Measurements from ENCODE around the gene CNST.
"Not testable (repeated sequence)": the region's sequence is repeated elsewhere in the genome, so short reads cannot be mapped to it uniquely, and the experiment has no call there.

Gene CNST

DNA sequence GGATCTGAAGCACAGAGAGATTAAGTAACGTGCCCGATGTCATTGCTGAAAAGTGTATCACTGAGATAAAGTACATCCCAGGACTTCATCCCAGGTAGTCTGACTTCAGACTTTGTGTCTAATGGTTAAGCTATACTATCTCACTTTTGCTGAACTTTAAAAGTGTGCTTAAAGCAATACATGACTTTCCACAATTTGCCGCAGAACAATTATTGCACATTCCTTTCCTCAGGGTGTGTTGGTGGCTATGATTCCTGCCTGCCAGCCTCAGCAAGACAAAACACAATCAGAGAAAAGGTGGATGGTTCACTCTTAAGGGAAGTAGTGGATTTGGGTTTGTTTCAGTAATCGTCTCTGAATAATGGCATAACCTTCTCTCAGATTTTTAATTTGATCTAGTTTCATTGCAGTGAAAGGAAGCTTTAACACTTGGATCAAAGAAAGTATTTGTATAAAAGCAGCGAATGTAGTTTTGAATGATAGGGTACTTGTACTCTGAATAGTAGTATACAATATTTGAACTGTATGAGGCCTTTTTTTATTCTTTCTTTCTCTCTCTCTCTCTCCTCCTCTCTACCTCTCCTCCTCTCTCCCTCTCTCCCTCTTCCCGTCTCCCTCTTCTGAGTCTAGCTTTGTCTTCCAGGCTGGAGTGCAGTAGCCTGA is 47.0 kb downstream of the CNST start:
- DNase-seq (ENCODE audit: insufficient read length, low spot score) = no peak
- no peak for FAIRE-seq

DNA sequence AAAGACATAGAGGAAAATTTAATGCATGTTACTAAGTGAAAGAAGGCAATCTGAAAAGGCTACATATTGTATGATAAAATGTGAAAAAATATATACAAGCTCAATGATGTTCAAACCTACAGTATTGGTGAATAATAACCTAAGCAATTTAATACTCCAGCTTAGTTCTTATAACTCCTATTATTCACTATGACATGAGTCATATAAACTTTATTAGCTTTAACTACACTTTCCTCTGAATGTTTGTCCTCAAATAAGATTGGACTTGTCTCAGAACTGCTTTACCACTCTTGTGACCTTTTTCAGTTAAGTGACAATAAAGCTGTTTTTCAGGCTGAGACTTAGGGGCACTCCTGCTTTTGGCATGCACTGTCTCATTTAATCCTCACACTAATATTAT is 50.9 kb downstream of the CNST start:
- no peak for FAIRE-seq
- no peak for DNase-seq (ENCODE audit: insufficient read length, low spot score)

- FAIRE-seq (no peak), DNase-seq (ENCODE audit: insufficient read length, low spot score) (no peak)
These were observed 51.5 kb downstream of the CNST start for GRCh38 chr1:246617768-246618167.

DNA sequence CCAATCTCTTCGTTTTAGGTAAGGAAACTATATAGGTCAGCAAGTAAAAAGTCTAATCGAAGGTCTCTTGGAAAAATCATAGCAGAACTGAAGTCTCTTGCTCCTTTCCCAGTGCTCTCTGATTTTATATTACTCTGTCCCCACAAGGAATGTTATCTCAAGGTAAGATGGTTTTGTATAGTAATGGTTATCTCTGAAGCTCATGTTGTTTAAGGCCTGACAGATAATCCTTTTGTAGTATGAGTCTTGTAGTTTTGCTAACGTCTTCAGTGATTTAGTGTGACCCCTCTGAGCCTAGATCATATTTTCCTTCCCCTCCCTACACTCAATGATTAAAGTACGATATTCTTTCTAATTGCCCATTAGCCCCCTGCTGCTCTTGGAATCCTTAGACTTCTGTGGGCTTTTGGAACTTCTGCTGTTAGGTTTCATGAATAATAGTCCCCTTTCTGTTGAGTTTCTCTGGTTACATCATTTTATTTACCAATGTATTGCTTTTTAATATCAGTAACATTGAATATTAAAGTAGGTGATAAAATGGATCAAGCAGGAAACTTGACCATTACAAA is 52.1 kb downstream of the CNST start:
- DNase-seq (ENCODE audit: insufficient read length, low spot score) (no peak), FAIRE-seq (no peak)

DNA sequence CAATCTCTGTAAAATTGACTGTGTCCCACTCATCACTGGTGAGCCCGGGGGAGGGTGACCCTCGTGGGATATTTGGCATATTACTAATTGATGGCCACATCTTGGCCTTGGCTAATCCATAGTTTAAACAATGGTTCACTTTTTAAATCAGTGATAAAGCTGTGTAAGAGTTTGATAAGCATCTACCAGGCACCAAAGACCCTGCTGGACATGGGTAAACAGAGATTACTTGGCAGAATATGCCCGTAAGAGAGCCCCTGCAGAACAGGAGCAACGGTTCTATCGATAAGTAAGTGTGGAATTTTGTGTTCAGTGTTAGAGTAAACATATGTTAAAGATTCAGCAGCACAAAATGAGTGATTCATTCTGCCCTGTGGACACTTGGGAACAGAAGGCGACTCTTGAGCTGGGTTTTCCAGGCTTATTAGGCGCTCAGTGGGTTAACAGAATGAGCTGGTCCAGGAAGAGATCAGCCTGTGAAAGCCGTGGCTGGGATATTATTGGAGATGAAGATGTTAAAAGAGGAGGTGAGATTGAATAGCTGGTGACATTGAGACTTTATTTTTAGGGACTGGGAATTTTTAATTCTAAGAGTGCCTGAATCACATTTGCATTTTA is 55.9 kb downstream of the CNST start:
- no peak for DNase-seq (ENCODE audit: insufficient read length, low spot score)
- FAIRE-seq = no peak

- DNase-seq (ENCODE audit: insufficient read length, low spot score) (no peak), FAIRE-seq (no peak)
These were observed 57.8 kb downstream of the CNST start for GRCh38 chr1:246624091-246624490.

GRCh38 chr1:246629030-246629429 is 62.8 kb downstream of the CNST start:
- DNase-seq (ENCODE audit: insufficient read length, low spot score) (peak; percentile 41), FAIRE-seq (peak; percentile 94)

- peak; percentile 14 for FAIRE-seq
- no peak for DNase-seq (ENCODE audit: insufficient read length, low spot score)
These were observed 63.7 kb downstream of the CNST start for GRCh38 chr1:246629976-246630375.

DNA sequence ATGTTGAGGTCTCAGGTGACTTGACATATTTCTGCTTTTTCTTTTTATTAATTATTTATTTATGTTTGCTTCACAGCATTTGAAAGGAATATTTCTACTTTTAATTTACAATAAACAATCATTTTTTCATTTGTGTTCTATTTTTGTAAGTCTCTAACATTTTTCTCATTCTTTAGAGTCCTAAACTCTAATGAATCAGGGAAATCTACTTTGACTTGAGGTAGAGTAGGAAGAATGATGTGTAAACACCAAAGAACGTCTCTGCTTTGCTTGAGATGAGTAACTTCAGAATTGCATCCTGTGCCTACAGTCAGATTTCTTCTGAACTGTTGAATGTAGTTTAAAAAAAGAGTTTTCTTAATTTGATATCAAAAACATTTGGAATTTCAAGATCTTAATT is 65.2 kb downstream of the CNST start:
- no peak for DNase-seq (ENCODE audit: insufficient read length, low spot score)
- no peak for FAIRE-seq

DNA sequence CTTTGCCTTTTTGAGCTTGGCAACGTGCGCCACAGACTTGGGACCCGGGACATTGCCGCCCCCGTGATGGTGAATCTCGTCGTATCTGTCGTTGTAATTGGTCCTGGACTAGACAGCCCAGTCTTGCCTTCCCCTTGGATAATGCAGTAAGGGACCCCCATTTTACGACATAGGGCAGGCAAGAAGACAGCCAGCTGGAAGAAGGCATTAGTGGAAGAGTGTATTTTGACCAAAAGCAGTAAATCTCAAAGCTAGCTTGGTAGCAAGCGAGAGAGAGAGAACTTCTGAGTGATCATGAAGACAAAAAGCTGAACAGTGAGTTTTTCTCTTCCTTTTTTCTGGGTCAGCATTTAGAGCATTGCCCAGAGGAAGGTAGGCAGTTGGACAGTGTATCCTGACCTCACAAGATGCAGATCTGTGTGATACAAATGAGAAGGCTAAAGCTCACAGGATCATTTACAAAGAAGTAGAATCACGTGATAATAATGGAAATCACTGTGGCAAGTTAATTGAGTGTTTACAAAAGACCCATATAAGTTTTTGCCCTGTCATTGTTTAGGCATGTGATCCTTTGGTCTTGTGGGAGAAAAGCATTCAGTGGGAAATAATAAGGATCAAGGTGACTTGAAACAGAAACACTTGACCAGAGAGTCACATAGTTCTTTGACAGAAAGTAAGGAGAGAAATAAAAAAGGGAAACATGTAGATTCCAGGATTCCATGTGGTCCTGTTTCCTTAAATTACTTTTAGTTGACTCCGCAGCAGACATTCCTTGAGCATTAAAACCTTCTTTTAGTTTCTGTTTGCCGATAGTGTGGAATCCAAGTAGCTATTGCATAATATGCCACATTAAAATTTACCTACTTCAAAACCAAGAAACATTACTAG is 66.3 kb downstream of the CNST start:
- DNase-seq (ENCODE audit: insufficient read length, low spot score) = no peak
- no peak for FAIRE-seq

- not testable (repeated sequence) for FAIRE-seq; DNase-seq (ENCODE audit: insufficient read length, low spot score)
These were observed 68.4 kb downstream of the CNST start for GRCh38 chr1:246634659-246635058.

DNA sequence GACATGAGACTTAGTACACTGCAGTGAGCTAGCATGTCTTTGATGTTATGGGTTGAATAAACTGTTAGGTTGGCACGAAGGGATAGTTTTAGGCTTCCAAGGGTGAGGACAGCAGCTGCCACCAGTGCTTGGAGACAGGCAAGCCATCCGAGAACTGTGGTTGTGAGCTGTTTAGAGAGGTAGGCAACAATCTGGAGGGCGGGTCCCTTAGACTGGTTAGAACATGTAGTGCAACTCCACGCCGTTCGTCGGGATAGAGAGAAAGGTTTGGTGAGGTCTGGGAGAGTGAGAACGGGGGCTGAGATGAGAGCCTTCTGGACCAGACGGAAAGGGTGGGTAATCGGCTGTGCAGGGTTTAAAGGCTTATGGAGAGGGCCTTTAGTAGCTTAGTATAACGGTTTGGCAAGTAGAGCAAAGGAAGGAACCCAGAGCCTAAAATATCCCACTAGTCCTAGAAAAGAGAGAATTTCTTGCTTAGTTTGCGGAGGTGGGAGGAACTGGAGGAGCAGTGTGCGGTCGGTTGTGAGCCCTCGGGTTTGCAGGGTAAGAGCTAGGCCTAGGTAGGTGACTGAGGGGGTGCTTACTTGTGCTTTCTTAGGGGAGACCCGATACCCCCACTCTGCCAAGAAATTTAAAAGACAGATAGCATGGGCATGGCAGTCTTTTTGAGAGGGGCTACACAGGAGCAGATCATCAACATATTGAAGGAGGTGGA is 72.8 kb downstream of the CNST start:
- DNase-seq (ENCODE audit: insufficient read length, low spot score) = no peak
- FAIRE-seq = no peak

DNA sequence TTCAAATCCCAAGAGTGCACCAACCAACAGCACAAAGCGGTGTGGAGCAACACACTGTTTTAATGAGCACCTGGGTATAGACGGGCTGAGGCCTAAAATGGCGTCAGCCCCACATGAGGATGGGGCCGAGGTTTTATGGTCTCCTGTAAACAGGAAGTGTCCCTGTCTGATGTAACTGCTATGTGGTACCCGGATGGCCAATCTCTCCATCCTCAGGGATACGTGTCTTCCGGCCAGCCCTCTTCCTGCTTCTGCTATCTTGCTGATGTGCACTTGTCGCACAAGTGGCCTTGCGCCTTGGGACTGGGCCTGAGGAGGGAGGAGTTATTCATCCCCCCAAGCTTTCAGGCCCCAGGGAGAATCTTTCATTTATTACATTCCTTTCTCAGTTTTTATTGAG is 73.5 kb downstream of the CNST start:
- FAIRE-seq = no peak
- no peak for DNase-seq (ENCODE audit: insufficient read length, low spot score)

GRCh38 chr1:246640747-246641146 is 74.5 kb downstream of the CNST start:
- no peak for DNase-seq (ENCODE audit: insufficient read length, low spot score)
- no peak for FAIRE-seq

GRCh38 chr1:246641394-246641793 is 75.1 kb downstream of the CNST start:
- no peak for FAIRE-seq
- no peak for DNase-seq (ENCODE audit: insufficient read length, low spot score)

GRCh38 chr1:246642719-246643118 is 76.5 kb downstream of the CNST start:
- FAIRE-seq = no peak
- no peak for DNase-seq (ENCODE audit: insufficient read length, low spot score)

DNA sequence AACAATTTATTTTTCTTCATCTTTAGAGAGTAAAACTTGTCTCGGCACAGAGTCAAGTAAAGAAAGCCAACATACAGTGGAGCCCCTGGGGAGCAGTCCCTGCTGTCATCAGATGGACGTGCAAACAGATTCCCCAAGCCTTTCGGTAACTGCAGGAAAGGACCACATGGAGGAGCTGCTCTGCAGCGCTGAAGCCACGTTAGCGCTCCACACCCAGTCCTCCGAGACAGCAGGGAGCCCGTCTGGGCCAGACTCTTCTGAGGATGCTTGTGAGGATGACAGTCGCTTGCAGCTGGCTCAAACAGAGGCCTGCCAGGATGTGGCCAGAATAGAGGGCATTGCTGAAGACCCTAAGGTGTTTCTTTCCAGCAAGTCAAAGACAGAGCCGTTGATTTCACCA is 80.9 kb downstream of the CNST start:
- FAIRE-seq (no peak), DNase-seq (ENCODE audit: insufficient read length, low spot score) (no peak)

DNA sequence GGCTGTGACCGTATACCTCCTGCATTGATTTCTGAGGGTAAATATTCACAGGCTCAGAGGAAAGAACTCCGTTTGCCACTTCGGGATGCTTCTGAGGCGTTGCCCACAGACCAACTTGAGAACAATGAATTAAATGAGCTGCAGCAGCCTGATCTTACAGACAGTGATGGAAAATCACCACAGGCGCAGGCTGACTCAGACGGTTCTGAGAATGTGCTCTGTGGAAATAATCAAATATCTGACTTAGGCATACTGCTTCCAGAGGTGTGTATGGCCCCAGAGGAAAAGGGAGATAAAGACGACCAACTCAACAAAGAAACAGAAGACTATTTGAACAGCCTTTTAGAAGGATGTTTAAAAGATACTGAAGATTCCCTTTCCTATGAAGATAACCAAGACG is 81.3 kb downstream of the CNST start:
- DNase-seq (ENCODE audit: insufficient read length, low spot score) (no peak), FAIRE-seq (no peak)

DNA sequence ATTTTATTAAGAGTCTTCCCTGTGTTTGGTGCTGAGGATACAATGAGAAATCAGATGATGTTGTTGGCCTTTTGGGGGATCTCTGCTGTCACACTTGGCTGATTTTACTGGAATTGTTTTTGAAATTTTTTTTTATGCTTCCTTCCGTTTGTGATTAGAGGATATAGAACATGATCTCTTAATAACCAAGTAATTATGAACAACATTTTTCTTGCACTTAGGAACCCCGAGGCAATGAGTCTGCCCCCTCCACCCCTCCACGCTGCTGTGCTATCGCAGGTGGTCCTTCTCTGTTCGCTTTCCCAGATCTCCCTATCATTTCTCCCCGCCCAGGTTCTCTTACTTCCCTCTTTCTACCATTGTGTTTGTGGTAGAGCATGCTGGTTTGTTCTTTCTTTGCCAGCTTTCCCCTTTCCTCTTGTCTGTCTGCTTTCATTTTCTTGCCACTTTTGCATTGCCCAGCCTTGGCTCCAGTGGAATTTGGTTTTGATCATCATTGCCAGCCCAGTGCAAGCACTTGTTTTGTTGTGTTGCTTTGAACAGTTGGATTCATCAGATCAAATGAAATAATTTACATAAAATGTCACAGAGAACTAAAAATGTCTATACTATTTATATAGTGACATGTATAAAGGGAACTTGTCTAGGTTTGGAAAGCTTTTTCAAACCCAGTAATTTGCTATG is 84.9 kb downstream of the CNST start:
- no peak for DNase-seq (ENCODE audit: insufficient read length, low spot score)
- no peak for FAIRE-seq

GRCh38 chr1:246658567-246658966 is 92.3 kb downstream of the CNST start:
- no peak for DNase-seq (ENCODE audit: insufficient read length, low spot score)
- FAIRE-seq = no peak
